GM12801 (cell line): ENCODE results near the gene GRIK4.

ENCODE experiments used
- CTCF ChIP-seq: IDR thresholded peaks from one replicate; pipeline ENCODE4 v1.5.1; 2011; ENCODE audit warnings: control low read depth; ENCODE audit not compliant: insufficient read length; ENCODE audit errors: extremely low read depth

The GRIK4 gene

GRCh38 chr11:120906766-120907165 lies 395.2 kb downstream of the GRIK4 start:
- TF ChIP-seq CTCF, result no peak

GRCh38 chr11:120907971-120908370 lies 396.4 kb downstream of the GRIK4 start:
- TF ChIP-seq CTCF, result no peak

GRCh38 chr11:120908461-120909181 lies 397.1 kb downstream of the GRIK4 start:
- TF ChIP-seq CTCF, result no peak

GRCh38 chr11:120909676-120910416 lies 398.3 kb downstream of the GRIK4 start:
- TF ChIP-seq CTCF, result no peak

GRCh38 chr11:120911943-120912342 lies 400.4 kb downstream of the GRIK4 start:
- no peak for TF ChIP-seq CTCF

- TF ChIP-seq CTCF, result no peak
These were observed 401.0 kb downstream of the GRIK4 start for GRCh38 chr11:120912504-120912903.

- TF ChIP-seq CTCF, result no peak
These were observed 401.4 kb downstream of the GRIK4 start for GRCh38 chr11:120912915-120913314.
